ENCODE data around the gene PRRC2A.

PRRC2A gene

GRCh38 chr6:31666337-31666965 lies 45.9 kb downstream of the PRRC2A start:
- no peak for DNase-seq (ENCODE audit: low spot score)

- DNase-seq (ENCODE audit: low spot score): no peak
Measured at GRCh38 chr6:31669676-31670075, 49.2 kb downstream of the PRRC2A start, which contains the start of gene LY6G5B. Gene LY6G5B, plus strand, starts transcription at chr6:31669976. Its CDS starts 975 bp downstream, at chr6:31670951.

- no peak for DNase-seq (ENCODE audit: low spot score)
Measured at GRCh38 chr6:31676322-31676903, 55.9 kb downstream of the PRRC2A start.

GRCh38 chr6:31676904-31677303 lies 56.4 kb downstream of the PRRC2A start:
- no peak for DNase-seq (ENCODE audit: low spot score)

- no peak for DNase-seq (ENCODE audit: low spot score)
Measured at GRCh38 chr6:31677955-31678354, 57.4 kb downstream of the PRRC2A start.

GRCh38 chr6:31680226-31681134 lies 60.0 kb downstream of the PRRC2A start, which contains the start of gene LY6G5C:
Gene LY6G5C, minus strand, starts transcription at chr6:31681067. Its CDS starts 694 bp downstream, at chr6:31680373.
- no peak for DNase-seq (ENCODE audit: low spot score)

GRCh38 chr6:31681135-31681671 lies 60.7 kb downstream of the PRRC2A start:
- peak; percentile 61 for DNase-seq (ENCODE audit: low spot score)

GRCh38 chr6:31683591-31683990 lies 63.1 kb downstream of the PRRC2A start:
- no peak for DNase-seq (ENCODE audit: low spot score)

GRCh38 chr6:31686483-31686882 lies 66.0 kb downstream of the PRRC2A start:
- no peak for DNase-seq (ENCODE audit: low spot score)

GRCh38 chr6:31687321-31687720 lies 66.8 kb downstream of the PRRC2A start:
- no peak for DNase-seq (ENCODE audit: low spot score)
